HG03521 (cell line): Measurements from ENCODE around the gene SND1.

Experiments used
- ATAC-seq: cut with Tn5 transposase; IDR thresholded peaks from one replicate; pipeline ENCODE4 v1.9.1; 2021; ENCODE audit warnings: mild to moderate bottlenecking, moderate library complexity; ENCODE audit not compliant: unreplicated experiment

SND1 gene

DNA sequence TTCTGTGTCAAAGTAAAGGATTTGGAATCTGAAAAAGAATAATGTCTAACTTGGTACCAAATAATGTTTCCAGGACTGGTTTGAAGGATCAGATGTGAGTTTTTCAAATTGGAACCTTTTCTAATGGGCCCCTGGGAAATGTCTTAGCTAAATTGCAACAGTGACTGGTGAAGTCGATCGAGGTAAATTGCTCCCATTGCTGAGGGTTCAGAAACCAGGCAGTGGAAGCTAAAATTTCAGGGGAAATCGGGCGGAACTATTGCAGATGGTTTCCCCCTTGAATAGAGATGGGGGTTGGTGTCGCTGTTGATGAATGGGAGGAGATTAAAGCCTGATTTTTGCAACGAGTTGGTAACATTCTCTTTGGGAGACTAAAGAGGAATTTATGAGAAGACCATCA lies 112.7 kb downstream of the SND1 start:
- no peak for ATAC-seq

DNA sequence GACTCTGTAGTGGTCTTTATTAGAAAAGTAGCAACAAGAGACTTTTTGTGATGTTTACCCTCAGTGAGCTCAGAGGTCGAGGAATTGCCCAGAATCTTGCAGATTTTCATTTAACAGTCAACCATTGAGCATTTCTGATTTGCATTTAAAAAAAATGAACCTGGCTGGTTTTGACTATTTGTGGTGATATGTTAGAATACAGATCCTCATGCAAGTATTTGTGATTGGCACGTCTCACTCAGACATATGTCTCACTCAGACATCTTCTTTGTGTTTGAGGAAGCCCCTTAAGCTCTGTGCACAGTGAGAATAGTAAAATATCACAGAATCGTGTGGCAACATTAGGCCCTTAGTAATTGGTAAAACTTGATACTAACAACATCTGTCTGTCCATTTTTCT lies 113.2 kb downstream of the SND1 start:
- no peak for ATAC-seq

DNA sequence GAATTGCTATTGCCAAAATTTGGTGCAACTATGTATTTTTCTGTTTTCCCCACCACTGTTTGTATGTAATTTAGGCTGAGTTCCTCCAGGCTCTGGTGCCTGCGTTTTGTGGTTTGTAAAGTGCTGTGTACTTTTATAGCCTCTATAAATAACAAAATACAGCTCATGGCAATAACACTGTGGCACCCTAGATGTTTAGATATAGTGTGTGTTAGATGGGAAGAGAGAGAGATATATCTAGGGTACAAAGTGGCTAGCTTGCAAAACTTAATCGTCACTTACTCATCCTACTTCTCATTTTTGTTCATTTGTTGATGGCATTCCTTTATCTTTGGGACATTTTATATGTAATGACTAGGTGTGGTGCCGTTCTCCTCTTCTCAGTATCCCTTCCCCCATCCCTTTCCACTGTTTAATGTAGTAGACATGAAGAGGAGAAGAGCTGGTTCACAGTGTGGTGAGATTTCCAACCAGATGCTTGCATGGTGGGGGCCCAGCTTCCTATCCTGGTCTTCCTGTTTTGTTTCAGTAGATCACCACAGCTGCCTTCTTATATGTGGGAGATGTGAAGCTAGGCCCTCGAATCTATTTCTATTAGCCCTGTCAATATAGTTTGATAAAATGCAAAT lies 115.0 kb downstream of the SND1 start:
- ATAC-seq = no peak

DNA sequence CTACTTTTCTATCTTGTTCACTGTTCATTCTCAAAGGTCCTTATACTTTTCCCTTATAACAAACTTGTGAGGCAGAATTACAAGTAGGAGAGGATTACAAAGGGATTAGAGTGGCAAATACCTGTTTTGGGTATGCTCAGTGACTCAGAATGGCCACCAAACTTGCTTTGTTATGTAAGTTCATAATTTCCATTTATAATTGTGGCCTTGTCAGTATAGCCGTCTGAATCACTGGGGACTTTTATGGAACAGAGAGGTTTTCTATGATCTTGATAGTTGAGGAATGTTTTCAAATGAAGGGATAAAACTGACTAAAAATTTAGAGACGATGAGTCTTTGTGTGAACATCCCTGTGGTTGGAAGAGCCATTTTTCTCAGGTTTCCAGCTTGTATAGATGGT lies 116.2 kb downstream of the SND1 start:
- ATAC-seq = no peak

DNA sequence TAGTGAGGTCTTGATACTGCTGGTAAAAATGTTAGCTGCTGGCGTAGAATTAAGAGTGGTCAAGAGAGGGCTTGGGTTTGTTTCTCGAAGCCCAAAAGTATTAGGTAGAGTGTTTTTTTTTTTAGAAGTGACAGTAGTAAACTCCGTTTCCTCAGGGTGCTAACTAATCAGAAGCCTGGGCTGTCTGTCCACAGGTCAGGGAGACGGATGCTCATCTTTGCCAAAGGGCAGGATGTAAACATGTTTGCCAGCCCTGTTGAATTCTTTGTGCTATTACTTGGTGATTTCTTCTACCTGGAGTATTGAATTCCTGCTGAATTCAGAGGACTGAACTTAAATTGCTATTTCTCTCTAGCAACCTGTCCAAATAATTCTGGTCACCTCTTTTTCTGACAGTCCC lies 117.1 kb downstream of the SND1 start:
- no peak for ATAC-seq

DNA sequence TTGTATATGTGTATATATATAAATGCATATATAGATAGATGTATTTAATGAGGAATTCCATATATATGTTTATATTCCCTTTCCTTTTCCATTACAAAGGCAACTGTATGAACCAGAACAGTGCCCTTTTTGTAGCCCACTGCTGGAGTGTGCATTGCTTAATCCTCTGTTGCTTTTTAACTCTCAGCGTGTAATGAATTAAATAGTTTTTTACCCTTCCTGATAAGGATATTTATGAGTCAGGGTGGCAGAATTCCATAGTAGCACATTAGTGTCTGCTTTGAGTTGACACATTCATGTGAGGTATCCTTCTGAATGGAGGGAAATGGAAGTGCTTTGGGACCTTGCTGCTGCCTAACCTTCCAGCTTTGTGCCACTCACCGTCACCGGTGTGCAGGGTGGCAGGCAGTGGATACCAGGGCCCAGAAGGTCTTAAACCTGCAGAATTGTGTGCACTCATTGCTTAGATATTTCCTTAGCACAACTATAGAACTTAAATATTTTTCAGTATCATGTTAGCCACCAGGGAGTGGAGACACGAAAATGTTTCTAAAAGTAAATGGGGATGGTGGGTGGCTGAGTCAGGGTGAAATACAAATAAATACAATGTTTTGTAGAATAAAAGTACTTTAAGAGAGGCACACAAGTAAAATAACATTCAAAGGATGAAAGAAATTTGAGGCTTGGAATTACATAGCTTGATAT lies 117.9 kb downstream of the SND1 start:
- no peak for ATAC-seq

DNA sequence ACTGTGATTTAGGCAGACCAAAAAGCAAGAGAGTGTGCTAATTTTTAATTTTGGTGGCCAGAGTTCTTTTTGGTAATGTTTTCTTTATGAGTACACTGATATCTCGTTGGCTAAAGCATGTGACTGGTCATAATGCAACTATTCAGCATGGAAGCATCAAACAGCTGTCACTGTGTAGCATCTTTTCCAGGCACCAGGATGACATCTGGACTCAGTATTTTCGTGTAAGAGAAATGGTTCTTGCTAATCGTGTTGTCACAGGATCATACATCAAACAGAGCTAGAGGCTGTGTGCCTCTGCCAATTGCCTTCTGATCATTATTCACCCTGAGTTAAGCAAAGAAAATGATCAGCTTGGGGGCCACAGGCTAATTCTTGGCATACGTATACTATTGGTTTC lies 118.9 kb downstream of the SND1 start:
- no peak for ATAC-seq

DNA sequence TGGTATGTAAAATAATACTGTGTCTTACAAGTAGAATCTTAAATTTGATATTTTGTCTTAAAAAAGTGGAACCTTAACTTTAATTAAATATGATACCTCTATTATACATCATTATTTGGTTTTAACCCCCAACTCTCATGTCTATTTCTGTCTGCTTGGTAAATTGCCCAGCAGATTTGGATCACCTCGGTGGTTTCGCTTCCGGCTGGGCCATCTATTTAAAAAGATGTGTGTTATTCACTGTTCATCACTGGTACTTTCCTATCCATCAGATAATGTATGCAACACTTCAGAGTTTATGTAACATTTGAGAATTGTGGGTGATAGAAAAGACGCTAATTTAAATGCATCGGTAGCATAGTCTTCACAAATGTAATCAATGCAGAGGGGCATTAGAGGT lies 119.7 kb downstream of the SND1 start:
- ATAC-seq = no peak

DNA sequence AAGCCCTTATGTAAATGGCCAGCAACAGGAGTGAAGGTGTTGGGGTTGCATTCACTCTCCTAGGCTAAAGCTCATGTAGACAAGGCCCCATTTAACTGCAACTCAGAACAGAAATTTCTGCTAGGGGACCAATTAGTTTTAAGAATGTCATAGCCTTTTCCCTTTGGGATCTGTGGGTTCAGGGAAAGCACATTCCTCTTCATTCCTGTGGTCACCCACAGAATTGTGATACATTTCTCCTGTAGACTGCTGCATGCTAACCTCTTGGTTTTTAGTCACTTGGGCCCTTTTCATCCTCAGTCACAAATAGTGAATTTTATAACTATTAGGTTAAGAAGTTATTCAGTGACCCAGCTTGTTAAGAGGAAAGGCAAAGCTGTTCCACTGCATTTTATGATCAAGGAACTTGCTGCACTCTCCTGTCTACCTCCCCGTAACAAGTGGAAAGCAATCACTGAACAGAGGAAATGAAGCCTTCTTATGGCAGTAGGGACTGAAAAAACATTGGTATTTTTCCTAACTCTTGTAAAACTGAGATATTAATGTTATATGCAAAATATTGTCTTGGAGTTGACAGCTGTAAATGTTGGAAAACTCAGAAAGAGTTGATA lies 124.9 kb downstream of the SND1 start:
- ATAC-seq = no peak

DNA sequence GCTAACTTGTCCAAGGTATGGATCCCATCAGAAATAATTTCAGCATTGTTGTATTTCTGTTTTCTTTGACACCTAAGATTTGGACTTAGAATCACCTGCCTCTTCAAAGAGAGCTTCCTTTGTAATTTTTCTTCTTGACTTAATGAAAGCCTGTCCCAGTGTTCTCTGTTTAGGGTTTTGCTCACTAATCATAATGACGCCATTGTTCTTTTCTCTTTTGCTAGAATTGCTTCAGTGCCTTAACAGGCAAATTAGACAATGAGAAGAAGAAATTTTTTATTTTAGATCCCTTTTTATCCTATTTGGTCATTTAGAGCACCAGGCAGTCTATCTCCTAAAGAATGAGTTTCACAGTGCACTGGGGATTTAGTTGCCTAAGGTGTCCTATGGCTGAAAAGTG lies 128.5 kb downstream of the SND1 start:
- no peak for ATAC-seq

DNA sequence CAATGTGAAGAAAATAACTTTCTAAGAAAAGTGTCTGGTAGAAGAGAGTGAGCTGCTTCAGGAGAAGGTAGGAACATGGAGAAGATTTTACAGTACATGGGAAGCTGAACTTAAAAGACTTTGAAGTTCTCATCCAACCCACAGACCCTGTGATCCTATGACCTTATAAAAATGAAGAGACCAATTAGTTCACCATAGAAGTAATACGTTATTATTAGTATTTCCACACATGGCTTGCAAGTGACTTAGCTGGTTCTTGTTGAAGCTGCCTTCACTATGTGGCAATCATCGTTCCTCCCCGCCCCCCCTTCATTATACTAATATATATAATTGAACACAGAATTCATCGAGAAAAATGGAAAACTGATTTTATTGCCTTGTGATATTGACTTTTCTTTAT lies 129.1 kb downstream of the SND1 start:
- ATAC-seq = no peak

DNA sequence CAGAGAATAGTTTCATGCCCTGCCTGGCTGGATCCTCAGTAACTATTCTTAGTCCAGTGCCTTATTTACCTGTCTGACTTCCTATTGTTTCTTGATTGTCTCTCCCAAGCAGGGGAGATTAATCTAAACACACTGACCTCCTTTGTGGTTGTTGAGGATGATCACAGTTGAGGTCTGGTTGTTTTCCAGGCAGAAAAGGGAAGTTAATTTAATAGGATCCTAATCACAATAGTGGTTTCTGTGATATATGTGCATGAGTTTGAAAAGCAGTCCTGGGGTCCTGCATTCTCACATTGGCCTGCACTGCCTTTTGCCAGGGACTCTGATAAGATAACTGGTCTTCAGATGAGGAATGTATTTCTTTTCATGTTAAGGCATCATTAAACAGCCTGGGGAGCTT lies 130.1 kb downstream of the SND1 start:
- no peak for ATAC-seq

DNA sequence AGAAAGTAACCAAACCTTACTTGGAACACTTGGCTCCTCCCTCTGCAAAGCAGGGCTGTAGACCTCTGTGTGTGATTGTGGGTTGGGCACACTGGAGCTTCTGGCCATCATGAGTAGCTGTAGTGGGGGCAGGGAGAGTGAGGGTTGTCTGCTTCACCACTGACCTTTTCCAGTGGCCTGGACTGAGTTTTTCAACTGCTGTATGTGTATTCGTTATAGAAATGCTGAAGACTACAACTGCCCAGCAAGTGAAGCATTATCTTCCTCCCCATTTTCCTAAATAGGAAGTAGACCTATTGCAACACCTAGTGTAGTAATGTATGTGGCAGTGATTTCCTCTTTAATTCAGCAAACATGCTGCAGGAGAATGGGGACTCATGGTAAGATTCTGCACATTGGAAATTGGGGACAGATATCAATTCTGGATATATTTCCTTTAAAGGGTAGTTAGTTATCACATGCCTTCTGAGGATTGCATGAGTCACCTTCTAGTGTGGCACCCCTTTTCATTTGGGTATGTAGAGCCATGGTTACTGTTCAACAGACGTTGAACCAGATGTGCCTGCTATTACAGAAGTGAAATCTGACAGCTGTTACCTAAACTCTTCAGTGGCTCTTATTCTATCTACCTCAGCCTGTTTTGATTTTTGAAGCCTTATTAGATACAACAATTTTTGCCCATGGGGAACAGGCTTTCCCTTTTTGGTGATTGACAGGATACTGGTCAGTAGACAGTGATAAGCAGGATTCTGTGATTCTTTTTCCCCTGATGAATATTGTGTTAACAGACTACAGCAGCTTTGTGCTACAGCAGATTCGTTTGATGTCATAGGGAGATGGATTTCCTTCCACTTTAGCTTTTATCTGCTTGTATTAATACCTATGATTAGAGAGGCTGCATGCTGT lies 130.9 kb downstream of the SND1 start:
- peak; percentile 87 for ATAC-seq

DNA sequence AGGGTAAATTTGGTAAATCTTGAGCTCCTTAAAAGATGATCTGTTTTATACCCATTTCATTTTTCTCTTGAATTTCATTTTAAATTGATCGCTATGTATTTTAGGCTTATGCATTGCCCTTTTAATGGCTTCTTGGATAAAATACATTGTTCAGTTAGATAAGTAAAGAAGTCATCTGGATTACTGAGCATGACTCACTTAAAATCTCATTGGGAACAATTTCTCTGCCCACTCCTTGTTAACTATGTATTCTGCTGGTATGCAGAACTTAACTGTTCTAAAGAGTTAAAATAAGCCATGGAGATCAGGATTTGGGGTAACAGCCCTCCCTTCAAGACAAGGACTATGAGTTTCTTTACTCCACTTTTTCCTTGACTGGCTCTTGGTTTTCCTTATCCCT lies 134.2 kb downstream of the SND1 start:
- no peak for ATAC-seq

DNA sequence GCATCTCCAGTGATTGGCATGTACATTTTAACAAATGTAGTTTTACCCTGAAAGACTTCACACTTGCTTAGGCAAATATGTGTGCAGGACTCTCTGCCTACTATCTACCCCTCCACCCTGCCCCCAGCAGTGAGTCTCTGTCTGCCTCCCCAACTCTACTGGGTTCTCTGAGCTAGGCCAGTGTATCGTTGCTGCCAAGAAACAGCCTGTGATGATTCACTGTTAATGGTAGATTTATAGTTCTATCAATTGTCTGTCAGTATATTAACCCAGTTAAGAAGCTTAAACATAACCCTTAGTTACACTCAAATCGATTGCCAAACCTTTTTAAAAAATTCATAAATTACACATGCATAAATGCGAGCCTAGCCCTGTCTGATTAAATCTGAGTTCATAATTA lies 137.0 kb downstream of the SND1 start:
- ATAC-seq = no peak

DNA sequence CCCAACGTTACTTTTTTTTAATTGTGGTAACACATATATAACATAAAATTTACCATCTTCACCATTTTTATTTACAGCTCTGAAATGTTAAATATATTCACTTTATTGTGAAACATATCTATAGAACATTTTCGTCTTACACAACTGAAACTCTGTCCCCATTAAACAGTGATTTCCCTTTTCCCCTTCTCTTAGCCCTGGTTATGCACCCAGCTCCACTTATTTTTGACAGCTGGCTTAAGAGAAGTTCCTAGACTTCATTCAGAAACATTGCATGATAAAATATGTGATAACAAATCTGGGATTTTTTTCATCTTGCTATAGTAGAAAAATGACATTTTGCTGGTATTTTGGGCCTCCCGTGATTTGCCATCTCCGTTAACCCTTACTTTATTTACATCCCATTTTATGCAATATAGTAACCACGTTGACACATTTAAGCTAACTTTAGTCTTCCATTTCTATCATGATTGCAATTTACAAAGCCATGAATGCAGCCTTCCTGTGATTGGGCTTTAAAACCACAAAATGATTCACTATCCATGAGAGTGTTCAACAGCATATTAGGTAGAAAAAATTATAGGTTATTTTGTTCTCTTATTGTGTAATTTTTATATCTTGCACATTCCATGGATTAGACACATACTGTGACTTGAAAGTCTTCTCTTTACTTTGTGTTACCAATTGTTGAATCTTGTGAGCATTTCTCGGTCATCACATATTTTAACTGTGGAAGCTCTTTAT lies 139.6 kb downstream of the SND1 start:
- no peak for ATAC-seq

DNA sequence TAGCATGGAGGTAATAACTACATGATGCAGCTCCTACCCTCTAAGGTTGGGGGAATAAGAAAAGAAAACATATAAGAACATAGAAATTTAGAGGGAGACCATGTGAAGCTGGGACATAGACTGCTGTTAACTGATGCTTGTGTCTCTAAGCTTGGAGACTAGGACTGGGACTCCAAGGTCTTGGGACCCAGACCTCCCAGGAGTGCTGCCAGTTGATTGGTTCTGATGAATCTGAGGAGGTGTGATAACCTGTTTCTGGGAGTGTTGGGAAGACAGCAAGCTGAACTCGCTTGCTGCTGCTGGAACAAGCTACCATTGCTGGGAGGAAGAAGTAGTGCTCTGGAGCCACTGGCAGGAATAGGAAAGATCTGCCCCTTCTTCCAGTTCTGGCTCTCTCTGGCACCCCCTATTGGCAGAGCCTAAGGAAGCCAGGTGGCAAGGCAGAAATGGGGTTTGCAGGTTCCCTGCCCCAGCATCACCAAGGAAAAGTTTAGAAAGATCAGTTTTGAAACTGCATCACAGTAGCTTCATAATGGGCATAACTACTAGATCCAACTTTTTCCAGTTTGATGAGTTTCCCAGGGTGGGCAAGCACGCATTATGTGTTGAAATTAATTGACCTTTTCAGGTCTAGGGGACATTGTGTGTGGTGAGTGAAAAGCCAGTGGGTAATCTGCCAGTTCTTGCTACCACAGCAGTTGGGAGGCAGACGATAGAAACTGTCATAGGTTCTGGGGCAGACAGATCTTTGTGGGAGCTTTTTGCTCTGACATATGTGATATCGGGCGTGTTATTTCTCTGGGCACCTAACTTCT lies 140.7 kb downstream of the SND1 start:
- no peak for ATAC-seq

DNA sequence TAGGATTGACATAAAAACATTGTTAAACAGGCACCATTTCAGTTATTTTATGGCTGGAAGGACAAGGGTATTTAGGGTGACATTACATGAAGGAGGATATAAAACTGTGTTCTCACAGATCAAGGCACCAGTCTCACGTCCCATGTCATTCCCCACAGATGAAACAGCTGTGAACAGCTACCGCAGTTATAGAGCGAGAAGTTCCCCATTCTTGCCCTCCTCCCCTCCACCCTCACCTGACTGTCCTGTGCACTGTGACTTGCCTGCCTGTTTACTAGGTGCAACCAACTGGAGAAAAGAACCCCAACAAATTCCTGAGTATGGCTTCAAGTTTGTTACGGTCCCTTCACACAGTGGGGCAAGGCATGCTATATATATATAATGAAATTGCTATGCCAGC lies 141.6 kb downstream of the SND1 start:
- no peak for ATAC-seq

DNA sequence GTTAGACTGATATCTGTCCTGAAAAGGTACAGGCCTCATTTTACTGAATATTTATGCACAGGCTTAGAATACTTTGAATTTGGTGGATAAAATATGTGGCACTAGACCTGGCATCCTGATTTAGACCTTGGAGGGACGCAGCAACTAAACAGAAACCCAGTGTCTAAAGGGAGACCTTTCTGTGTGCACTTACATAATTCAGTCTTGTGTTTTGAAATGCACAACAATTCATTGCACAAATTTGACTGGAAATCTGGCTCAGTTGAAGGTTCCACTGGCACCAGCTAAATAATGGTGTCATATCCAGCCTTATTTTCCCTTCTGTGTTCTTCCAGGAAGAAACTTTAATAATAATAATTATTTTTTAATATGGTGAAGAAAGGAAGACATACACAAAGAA lies 142.1 kb downstream of the SND1 start:
- ATAC-seq = no peak

DNA sequence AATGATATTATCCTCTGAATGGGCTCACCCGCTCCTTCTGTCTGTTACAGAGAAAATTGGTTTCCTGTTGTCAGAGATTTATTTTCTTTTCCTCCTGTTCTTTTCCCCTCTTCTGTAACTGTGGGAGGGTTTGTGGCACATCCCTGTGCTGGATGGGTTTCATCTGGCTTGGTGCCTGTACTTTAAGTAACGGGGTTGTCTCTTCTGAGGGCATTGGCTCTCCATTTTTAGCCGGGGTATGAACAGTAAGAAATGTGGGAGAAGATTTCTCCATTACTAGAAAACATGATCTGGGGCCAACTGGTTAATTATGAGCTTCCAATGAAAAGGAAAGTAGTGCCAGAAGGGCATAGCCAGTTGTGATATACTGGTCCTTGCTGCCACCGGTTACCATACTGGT lies 142.6 kb downstream of the SND1 start:
- ATAC-seq = no peak
